Measurements from ENCODE around the gene NKAIN2.

NKAIN2 gene

GRCh38 chr6:124661097-124661661 is 857.5 kb downstream of the NKAIN2 start:
- TF ChIP-seq CTCF (conservative IDR thresholded peaks at IDR 0.05) (no peak), ZFX (IDR thresholded peaks at IDR 0.05) (no peak)
- no peak overlapping the region for H3K27ac ChIP-seq

- no peak overlapping the region for H3K27ac ChIP-seq
- TF ChIP-seq ZFX (IDR thresholded peaks at IDR 0.05), result no peak
- no peak for TF ChIP-seq CTCF (conservative IDR thresholded peaks at IDR 0.05)
Measured at GRCh38 chr6:124668028-124668427, 864.4 kb downstream of the NKAIN2 start.

- TF ChIP-seq CTCF (conservative IDR thresholded peaks at IDR 0.05), result no peak
- TF ChIP-seq ZFX (IDR thresholded peaks at IDR 0.05), result no peak
- no peak overlapping the region for H3K27ac ChIP-seq
Measured at GRCh38 chr6:124669713-124670480, 866.2 kb downstream of the NKAIN2 start.

GRCh38 chr6:124670801-124671200 is 867.1 kb downstream of the NKAIN2 start:
- H3K27ac ChIP-seq, result no peak overlapping the region
- TF ChIP-seq ZFX (IDR thresholded peaks at IDR 0.05), result no peak
- TF ChIP-seq CTCF (conservative IDR thresholded peaks at IDR 0.05), result no peak

- TF ChIP-seq ZFX (IDR thresholded peaks at IDR 0.05) (no peak), CTCF (conservative IDR thresholded peaks at IDR 0.05) (no peak)
- no peak overlapping the region for H3K27ac ChIP-seq
Measured at GRCh38 chr6:124671324-124671723, 867.7 kb downstream of the NKAIN2 start.

GRCh38 chr6:124674042-124674441 is 870.4 kb downstream of the NKAIN2 start:
- no peak for TF ChIP-seq ZFX (IDR thresholded peaks at IDR 0.05)
- no peak for TF ChIP-seq CTCF (conservative IDR thresholded peaks at IDR 0.05)
- no peak overlapping the region for H3K27ac ChIP-seq

- H3K27ac ChIP-seq, result no peak overlapping the region
- TF ChIP-seq ZFX (IDR thresholded peaks at IDR 0.05) (no peak), CTCF (conservative IDR thresholded peaks at IDR 0.05) (no peak)
Measured at GRCh38 chr6:124676033-124676432, 872.4 kb downstream of the NKAIN2 start.

All from C4-2B (cell line).